MM.1S (cell line): ENCODE results near the gene AHCYL1.

Source experiments
- EZH2 ChIP-seq: fragments of 300-600 bp; sonication (generic); optimal IDR thresholded peaks from 2 replicates; pipeline ENCODE3; 2017; ENCODE audit warnings: low read depth, mild to moderate bottlenecking, antibody characterized with exemption, low read length, mixed read lengths
- TF ChIP-seq, protein P1 (sequence below): fragments of 300-600 bp; sonication (generic); IDR thresholded peaks from 2 replicates; pipeline ENCODE4 v1.5.1; 2016; ENCODE audit warnings: antibody characterized with exemption, low read length, mixed read lengths

DNA sequence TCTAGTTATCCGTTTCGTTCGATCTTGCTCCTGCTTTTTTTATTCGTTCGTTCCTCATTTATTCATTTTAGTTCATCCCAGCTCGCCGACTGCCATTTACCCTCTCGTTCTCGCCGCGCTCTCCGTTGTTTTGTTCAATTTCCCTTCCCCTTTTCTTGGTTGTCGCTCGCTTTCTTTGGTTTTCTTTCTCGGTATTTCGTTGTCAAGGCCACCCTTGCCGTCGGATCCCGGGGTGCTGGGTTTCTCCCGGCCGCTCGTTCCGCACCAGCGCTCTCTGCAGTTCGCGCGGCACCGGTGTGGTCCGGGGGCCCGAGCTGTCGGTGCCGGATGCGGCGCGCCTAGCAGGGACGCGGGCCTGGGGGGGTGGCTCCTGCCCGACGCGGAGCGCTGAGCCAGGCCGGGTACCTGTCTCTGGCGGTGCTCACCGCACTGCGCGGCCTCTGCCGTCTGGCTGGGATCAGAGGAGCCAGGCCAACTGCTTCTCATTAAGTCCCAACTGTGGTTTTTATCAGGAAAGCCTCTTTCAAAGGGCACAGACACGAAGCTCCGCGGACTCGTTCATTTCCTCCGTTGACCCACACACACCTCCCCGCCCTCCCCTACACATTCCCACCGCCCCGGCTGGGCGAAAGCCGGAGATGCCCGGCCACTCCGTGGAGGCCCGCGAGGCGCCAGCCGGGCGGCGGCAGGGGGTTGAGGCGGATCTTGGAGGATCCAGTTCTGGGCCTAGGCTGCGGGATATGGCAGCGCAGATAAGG is 84.3 kb downstream of the AHCYL1 start:
- TF ChIP-seq, protein P1, sequence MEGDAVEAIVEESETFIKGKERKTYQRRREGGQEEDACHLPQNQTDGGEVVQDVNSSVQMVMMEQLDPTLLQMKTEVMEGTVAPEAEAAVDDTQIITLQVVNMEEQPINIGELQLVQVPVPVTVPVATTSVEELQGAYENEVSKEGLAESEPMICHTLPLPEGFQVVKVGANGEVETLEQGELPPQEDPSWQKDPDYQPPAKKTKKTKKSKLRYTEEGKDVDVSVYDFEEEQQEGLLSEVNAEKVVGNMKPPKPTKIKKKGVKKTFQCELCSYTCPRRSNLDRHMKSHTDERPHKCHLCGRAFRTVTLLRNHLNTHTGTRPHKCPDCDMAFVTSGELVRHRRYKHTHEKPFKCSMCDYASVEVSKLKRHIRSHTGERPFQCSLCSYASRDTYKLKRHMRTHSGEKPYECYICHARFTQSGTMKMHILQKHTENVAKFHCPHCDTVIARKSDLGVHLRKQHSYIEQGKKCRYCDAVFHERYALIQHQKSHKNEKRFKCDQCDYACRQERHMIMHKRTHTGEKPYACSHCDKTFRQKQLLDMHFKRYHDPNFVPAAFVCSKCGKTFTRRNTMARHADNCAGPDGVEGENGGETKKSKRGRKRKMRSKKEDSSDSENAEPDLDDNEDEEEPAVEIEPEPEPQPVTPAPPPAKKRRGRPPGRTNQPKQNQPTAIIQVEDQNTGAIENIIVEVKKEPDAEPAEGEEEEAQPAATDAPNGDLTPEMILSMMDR = no peak
- no peak for TF ChIP-seq EZH2
